AG09309 (cell line): Measurements from ENCODE around the gene RANBP1.

Experiments used
- DNase-seq: peaks from one replicate; pipeline ENCODE4 v3.0.0-alpha.2; 2010; ENCODE audit warnings: low read depth
- H3K4me3 ChIP-seq: 2 replicates; pipeline ENCODE4 v1.5.1; 2011; ENCODE audit warnings: mild to moderate bottlenecking, low read depth, low read length, moderate library complexity; ENCODE audit not compliant: control insufficient read depth
- TF ChIP-seq, protein P1 (sequence below): IDR thresholded peaks from 2 replicates; pipeline ENCODE4 v1.5.1; 2011; ENCODE audit warnings: mild to moderate bottlenecking, low read depth, low read length, inconsistent platforms; ENCODE audit not compliant: insufficient read depth, control insufficient read depth; ENCODE audit errors: missing control alignments

RANBP1 gene

DNA sequence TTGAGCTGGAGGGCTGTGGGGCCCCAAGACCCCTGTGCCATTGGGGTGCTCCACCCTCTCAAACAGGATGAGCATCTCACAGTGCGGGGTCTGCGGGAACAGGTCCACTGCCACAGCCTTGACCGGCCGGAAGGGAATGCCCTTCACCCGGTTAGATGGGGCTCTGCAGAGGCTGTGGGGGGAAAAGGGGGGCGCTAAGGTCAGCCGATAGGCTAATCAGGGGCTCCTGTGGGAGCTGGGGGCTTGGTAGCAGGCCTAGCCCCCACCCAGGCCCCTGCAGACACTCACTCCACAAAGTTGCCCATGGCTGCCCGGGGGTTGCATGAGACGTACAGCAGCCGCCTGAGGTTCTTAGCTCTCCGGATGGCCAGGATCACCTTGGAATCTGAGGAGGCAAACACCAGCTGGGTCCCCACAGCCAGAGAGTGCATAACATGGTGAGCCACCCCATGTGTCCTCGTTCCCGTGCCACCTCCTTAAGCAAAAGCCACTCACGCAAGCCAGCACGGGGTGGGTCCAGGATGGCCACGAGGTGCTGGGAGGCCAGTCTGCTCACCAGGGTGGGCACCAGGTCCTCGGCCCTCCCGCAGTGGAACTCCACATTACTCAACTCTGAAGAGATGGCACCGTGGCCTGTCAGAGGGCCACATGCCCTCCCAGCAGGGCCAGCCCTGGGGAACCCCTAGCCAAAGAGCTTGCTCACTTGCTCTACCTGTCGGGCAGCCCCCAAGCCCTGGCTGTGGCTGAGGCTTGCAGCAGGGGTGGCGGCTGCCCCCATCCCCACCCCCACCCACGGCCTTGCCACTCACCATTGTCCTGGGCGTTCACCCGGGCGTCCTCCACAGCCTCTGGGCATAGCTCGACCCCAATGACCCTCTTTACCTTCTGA, 3.0 kb upstream of the RANBP1 start:
- DNase-seq = no peak

DNA sequence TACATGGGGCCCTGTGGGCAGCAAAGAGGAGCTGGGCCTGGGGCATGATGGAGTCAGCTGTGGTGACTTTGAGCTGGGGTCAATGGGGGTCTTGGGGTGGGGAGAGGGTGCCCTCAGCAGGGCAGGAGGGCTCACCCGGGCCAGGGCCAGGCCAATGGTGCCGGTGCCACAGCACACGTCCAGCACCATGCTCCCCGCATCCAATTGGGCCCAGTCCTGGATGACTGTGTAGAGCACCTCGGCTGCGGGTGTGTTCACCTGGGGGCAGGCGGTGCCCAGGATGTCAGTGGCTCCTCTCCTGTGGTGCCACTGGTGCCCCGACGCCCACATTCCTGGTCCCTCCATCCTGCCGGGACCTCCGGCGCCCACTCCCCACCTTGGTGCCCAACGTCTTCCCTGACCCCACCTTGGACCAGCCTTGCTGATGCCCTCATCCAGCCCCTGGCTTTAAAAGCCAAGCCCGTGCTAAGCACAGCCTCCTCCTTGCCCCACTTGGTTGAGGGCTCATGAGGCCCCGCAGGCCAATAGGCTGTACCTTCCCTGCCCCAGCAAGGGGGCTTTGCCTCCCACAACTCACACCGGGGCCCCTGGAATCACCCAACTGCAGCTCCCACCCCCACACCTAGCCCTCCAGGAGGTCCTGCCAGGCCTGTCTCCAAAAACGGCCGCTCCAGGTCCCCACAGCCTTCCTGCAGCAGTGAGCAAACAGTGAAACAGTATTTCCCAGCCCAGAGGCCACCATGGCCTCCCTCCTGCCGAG, 2.2 kb upstream of the RANBP1 start:
- H3K4me3 ChIP-seq = no peak overlapping the region
- TF ChIP-seq, protein P1, sequence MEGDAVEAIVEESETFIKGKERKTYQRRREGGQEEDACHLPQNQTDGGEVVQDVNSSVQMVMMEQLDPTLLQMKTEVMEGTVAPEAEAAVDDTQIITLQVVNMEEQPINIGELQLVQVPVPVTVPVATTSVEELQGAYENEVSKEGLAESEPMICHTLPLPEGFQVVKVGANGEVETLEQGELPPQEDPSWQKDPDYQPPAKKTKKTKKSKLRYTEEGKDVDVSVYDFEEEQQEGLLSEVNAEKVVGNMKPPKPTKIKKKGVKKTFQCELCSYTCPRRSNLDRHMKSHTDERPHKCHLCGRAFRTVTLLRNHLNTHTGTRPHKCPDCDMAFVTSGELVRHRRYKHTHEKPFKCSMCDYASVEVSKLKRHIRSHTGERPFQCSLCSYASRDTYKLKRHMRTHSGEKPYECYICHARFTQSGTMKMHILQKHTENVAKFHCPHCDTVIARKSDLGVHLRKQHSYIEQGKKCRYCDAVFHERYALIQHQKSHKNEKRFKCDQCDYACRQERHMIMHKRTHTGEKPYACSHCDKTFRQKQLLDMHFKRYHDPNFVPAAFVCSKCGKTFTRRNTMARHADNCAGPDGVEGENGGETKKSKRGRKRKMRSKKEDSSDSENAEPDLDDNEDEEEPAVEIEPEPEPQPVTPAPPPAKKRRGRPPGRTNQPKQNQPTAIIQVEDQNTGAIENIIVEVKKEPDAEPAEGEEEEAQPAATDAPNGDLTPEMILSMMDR = no peak
- no peak for DNase-seq

More for the DNA sequence above, 3.0 kb upstream of the RANBP1 start:
- no peak overlapping the region for H3K4me3 ChIP-seq
- TF ChIP-seq, protein P1 = no peak

DNA sequence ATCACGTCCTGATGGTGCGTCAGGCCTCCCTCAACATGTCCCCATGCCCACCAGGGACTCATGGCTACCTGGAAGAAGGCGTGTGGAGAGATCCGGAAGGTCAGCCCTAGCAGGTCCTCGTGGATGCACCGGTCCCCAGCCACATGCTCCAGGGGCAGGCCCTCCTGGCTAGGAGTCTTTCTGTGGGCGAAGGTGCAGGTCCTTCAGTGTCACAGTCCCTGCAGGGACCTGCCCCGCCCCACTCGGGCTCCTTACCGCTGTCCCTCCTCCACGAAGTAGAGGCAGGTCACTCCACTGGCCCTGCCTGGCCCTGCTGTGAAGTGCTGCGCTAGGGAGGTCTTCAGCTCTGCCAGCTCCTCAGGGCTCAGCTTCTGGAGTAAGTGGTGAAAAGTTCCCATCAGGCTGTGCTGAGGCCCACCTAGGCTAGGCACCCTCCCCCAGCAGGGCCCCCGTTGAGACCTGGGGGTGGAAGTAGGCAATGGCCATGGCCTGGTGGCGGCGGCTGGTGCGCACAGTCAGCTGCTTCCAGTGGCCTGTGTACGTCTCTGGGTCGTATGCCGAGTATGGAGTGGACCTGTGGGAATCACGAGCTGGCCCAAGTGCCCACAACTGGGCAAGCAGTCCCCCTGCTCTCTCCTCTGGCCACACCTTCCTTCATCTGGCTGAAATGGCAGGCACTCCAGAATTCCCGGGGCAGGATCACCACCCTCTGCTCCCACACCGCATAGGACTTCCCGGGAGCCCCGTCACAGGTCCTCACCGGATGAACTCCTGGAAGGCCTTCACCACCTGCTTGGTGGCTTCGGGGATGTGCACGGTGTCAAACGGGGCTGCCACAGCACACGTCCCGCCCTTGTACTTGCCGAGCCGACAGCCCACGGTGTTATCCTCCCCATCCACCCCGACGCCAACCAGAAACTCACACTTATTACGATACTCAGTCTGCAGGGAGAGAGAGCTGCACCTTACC, 1.1 kb upstream of the RANBP1 start:
- TF ChIP-seq, protein P1 = no peak
- DNase-seq = no peak
- no peak overlapping the region for H3K4me3 ChIP-seq

DNA sequence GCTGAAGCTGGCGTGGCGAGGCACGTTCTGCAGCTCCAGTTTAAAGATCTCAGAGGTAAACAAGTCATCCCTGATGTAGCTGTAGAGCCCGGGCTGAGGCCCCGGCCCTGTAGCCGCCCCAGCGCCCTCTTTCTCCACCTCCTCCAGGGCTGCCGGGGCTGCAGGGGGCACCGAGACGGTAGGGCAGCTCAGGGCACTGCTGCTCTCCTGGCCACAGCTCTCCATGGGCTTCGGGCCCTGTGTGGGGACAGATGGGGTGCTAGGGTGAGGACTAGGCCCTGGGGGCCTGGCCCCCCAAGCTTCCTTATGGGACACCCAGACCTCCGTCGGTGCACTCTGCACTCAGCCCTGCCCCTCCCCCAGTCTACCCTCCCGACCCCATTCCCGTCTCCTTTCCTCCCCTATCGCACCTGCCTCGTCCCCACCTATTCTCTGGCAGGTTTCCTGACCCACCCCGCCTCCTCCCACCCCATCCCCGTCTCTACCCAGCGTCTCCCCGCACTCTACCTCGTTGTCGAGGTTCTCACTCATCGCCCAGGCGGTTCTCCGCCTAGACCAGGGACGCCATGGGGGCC, 559 bp downstream of the RANBP1 start:
- TF ChIP-seq, protein P1 = no peak
- no peak for DNase-seq
- H3K4me3 ChIP-seq = peak overlapping the region; percentile 84

DNA sequence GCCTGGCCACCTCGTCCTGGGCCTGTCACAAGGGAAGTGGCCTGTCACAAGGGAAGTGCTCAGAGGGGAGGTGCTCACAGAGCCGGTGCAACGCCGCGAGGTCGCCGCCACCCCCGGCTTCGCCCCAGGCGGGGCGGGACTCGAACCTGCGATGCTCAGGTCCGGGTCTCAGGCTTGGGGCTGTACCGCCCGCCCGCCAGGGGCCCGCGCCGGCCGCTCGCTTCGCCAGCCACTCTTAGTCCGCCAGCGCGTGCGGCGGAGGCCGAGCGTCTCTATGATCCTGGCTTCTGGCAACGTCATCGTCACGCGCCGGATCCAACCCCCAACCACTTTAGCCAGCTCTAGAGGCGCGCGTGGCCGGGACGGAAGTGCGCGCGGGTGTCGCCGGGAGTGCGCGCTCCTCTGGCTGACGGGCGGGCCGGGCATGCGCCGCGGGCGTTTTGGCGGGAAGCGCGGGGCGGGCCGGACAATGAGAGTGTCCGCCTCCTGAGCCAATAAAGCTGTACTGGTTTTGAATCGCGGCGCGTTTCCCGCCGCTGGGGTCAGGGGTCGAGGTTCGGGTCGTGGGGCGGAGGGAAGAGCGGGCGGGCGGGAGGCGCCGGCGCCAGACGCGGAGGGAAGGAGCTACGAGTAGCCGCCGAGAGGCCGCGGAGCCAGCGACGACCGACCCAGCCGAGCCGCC, 1.2 kb downstream of the RANBP1 start, which contains the start of gene TRMT2A:
Gene TRMT2A (minus strand): TSS at position 276 of the 682 bp plus-strand sequence. CDS start 320 bp downstream, outside the sequence.
- DNase-seq = peak; percentile 87
- TF ChIP-seq, protein P1 = no peak
- H3K4me3 ChIP-seq = peak within 1 kb of the TSS; percentile 84
